ENCODE results near the gene FERD3L.

GRCh38 chr7:19104811-19105210 is 40.4 kb downstream of the FERD3L start:
- TF ChIP-seq, protein P1, sequence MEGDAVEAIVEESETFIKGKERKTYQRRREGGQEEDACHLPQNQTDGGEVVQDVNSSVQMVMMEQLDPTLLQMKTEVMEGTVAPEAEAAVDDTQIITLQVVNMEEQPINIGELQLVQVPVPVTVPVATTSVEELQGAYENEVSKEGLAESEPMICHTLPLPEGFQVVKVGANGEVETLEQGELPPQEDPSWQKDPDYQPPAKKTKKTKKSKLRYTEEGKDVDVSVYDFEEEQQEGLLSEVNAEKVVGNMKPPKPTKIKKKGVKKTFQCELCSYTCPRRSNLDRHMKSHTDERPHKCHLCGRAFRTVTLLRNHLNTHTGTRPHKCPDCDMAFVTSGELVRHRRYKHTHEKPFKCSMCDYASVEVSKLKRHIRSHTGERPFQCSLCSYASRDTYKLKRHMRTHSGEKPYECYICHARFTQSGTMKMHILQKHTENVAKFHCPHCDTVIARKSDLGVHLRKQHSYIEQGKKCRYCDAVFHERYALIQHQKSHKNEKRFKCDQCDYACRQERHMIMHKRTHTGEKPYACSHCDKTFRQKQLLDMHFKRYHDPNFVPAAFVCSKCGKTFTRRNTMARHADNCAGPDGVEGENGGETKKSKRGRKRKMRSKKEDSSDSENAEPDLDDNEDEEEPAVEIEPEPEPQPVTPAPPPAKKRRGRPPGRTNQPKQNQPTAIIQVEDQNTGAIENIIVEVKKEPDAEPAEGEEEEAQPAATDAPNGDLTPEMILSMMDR (IDR thresholded peaks at IDR 0.05; ENCODE audit: low read depth, low read length, missing input control), result no peak
- no peak for TF ChIP-seq JUND (IDR thresholded peaks at IDR 0.05)
- TF ChIP-seq EGR1 (IDR thresholded peaks at IDR 0.05; ENCODE audit: low read depth in 2 of 2), result no peak
- no peak for TF ChIP-seq FOXA1 (IDR thresholded peaks at IDR 0.05)
- no peak for TF ChIP-seq TAF1 (conservative IDR thresholded peaks at IDR 0.05)
- TF ChIP-seq, protein P2, sequence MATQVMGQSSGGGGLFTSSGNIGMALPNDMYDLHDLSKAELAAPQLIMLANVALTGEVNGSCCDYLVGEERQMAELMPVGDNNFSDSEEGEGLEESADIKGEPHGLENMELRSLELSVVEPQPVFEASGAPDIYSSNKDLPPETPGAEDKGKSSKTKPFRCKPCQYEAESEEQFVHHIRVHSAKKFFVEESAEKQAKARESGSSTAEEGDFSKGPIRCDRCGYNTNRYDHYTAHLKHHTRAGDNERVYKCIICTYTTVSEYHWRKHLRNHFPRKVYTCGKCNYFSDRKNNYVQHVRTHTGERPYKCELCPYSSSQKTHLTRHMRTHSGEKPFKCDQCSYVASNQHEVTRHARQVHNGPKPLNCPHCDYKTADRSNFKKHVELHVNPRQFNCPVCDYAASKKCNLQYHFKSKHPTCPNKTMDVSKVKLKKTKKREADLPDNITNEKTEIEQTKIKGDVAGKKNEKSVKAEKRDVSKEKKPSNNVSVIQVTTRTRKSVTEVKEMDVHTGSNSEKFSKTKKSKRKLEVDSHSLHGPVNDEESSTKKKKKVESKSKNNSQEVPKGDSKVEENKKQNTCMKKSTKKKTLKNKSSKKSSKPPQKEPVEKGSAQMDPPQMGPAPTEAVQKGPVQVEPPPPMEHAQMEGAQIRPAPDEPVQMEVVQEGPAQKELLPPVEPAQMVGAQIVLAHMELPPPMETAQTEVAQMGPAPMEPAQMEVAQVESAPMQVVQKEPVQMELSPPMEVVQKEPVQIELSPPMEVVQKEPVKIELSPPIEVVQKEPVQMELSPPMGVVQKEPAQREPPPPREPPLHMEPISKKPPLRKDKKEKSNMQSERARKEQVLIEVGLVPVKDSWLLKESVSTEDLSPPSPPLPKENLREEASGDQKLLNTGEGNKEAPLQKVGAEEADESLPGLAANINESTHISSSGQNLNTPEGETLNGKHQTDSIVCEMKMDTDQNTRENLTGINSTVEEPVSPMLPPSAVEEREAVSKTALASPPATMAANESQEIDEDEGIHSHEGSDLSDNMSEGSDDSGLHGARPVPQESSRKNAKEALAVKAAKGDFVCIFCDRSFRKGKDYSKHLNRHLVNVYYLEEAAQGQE (IDR thresholded peaks at IDR 0.05), result no peak
- TF ChIP-seq HNF4G (IDR thresholded peaks at IDR 0.05), result no peak
- TF ChIP-seq RXRA (IDR thresholded peaks at IDR 0.05), result no peak
- TF ChIP-seq, protein P3, sequence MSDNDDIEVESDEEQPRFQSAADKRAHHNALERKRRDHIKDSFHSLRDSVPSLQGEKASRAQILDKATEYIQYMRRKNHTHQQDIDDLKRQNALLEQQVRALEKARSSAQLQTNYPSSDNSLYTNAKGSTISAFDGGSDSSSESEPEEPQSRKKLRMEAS (IDR thresholded peaks at IDR 0.05), result no peak
- no peak for TF ChIP-seq RAD21 (IDR thresholded peaks at IDR 0.05)
- no peak for TF ChIP-seq GABPA (IDR thresholded peaks at IDR 0.05 in 1 of 2, conservative IDR thresholded peaks at IDR 0.05 in 1 of 2)
- TF ChIP-seq YY1 (IDR thresholded peaks at IDR 0.05), result no peak
